Panc1 (cell line): ENCODE data around the gene AKT3.

Experiments used
- CTCF ChIP-seq: fragments of 450-650 bp; IDR thresholded peaks from 2 replicates; pipeline ENCODE4 v1.5.1; 2017; ENCODE audit warnings: mild to moderate bottlenecking
- POLR2AphosphoS5 ChIP-seq: IDR thresholded peaks from 2 replicates; pipeline ENCODE4 v1.6.1; 2012; ENCODE audit warnings: mild to moderate bottlenecking, low read depth, low read length, moderate library complexity
- REST ChIP-seq, 2 experiments: IDR thresholded peaks; 2 replicates each; pipeline ENCODE4 v1.6.1; 2011 to 2012; ENCODE audit warnings: low read depth in 2 of 2, control low read depth in 1 of 2, low read length in 1 of 2, mild to moderate bottlenecking in 1 of 2, moderate library complexity in 1 of 2; ENCODE audit not compliant: insufficient read depth in 1 of 2

GRCh38 chr1:243508943-243509342 is 341.1 kb downstream of the AKT3 start:
- TF ChIP-seq POLR2AphosphoS5 (no peak), CTCF (no peak), REST (IDR thresholded peaks at IDR 0.05; ENCODE audit: insufficient read depth in 1 of 2, low read depth in 2 of 2, low read length in 1 of 2) (no peak)
